HG03135 (cell line): ENCODE results near the gene DDI2.

Experiments used
- ATAC-seq: cut with Tn5 transposase; IDR thresholded peaks from one replicate; pipeline ENCODE4 v1.9.1; 2021; ENCODE audit warnings: mild to moderate bottlenecking, moderate library complexity; ENCODE audit not compliant: unreplicated experiment

Gene DDI2

GRCh38 chr1:15605398-15606383, 11.6 kb upstream of the DDI2 start:
- ATAC-seq: no peak

- no peak for ATAC-seq
Observed at GRCh38 chr1:15609631-15610030, 7.6 kb upstream of the DDI2 start.

GRCh38 chr1:15610167-15610566, 7.1 kb upstream of the DDI2 start:
- no peak for ATAC-seq

DNA sequence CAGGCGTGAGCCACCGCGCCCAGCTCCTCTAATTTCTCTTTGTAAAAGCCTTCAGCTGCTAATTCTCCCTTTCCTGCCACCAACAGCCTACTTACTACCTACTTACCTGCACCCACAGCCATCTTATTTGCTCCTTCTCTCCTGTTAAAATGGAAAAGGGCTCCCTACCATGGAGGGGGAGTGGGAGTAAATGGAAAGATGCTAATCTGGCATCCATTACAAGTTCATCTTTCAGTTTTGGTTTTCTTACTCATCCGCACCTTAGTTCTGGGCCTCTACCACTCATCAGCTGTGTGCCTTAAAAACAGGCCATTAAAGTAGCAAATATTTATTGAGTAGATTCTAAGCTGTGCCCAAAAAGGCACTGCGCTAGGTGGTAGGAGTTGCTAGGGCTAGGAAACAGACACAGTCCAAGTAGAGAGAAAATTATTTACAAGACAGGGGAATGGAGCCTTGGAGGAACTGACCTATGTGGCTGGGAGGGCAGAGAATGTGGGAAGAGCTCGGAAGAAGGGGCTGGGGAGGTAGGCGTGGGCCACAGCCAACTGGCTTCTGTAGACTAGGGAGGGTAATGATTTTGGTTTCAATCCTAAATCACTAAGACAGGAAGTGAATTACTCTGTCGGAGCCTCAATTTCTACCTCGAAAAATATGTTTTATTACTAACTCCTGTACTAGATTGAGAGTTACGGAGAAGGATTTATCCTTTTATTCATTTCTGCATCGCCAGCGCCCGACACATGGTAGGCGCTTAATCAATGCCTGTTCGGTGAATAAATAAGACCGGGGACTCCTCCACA, 685 bp upstream of the DDI2 start:
- ATAC-seq: peak; percentile 23

GRCh38 chr1:15618077-15618654, 908 bp downstream of the DDI2 start:
- ATAC-seq: peak; percentile 42

- ATAC-seq: no peak
Observed at GRCh38 chr1:15618655-15619525, 1.6 kb downstream of the DDI2 start.

GRCh38 chr1:15620155-15620545, 2.9 kb downstream of the DDI2 start:
- no peak for ATAC-seq

- no peak for ATAC-seq
Observed at GRCh38 chr1:15620902-15621682, 3.8 kb downstream of the DDI2 start.

GRCh38 chr1:15621975-15622374, 4.7 kb downstream of the DDI2 start:
- no peak for ATAC-seq

DNA sequence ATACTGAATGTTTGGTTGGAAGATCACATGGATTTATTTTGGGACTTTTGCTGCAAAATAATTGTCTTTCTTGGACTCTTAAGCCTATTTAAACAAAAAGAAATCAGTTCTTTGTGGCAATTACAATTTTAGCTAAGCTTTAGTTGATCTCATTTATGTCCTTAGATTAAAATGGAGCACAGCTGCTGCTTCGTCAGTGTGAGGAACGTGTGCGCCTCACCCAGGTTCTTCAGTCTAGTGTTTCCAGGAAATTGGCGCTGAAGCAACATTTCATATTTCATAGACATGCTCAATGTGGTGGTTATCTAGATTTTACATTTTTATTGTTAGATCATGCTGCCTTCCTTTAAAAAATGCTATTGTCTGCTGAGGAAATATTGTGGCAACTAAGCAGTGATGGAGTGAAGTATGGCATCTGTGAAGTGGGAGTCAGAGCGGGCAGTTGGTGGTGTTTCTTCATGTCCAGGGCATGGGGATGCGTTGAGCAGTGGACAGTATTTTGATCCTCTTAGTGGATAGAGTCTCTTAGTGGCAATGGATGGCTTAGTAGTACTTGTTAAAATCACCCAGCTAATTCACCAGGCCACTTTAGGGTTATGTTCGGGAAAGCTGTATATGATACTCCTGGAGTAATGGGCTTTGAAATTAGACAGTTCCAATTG, 5.6 kb downstream of the DDI2 start:
- no peak for ATAC-seq

DNA sequence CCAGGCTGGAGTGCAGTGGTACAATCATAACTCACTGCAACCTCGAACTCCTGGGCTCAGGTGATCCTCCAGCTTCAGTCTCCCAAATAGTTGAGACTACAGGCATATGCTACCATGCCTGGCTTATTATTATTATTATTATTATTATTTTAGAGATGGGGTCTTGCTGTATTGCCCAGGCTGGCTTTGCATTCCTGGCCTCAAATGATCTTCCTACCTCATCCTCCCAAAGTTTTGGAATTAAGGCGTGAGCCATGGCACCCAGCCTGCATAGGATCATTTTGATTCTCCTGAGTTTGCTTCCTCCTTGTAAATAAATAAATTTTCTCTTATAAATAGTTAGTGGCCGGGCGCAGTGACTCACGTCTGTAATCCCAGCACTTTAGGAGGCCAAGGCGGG, 6.2 kb downstream of the DDI2 start:
- no peak for ATAC-seq

GRCh38 chr1:15624133-15624714, 7.0 kb downstream of the DDI2 start:
- ATAC-seq: no peak

- ATAC-seq: no peak
Observed at GRCh38 chr1:15625056-15625917, 8.0 kb downstream of the DDI2 start.

DNA sequence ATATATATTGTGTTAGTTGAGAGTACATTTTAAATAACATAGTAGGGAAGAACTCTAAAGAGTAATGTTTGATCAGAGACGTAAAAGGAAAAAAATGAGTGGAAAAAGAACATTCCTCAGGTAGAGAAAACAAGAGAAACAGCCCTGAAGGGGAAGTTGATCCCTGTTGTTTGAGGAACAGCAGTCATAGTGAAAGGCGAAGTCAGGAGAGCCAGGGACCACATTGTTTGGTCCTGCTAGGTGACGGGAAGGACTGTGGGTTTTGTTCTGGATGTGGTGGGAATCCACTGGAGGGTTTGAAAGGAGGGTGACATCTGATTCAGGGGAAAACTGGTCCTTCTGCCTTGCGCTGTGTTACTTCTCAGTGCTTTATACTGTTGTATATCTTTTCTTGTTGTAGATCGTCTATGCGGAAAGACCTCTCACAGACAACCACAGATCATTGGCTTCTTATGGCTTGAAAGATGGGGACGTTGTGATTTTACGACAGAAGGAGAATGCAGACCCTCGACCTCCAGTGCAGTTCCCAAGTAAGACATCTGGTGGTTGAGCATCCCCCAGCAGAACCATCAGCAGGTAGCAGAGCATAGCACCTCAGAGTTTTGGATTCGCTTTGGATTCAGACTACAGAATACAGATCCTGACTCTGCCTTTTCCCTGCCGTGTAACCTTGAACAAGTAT, 9.2 kb downstream of the DDI2 start:
- ATAC-seq: no peak

GRCh38 chr1:15627343-15627988, 10.2 kb downstream of the DDI2 start:
- ATAC-seq: peak; percentile 76

DNA sequence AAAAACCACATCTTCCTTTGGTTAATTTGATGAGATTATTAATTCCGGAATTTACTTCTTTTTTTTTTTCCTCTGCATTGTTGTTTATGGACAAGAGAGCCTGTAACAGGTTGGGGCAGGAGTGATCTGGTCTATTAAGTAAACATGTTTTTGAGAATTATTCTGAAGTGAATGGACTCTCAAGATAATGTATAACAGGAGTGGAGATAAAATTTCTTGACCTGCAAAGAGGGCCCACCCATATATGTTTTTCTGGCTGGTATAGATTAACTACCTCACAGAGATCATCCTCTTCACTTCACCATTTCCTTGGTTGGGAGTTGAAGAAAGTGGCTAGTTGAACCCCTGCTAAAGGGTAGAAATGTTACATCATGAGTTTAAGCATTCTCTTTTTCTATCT, 10.7 kb downstream of the DDI2 start:
- ATAC-seq: peak; percentile 25
